ENCODE results near the gene DACT3.

DACT3 gene

GRCh38 chr19:46678110-46678732 lies 17.2 kb upstream of the DACT3 start:
- peaks cover 60% of the 10 kb centered on the region for H3K36me3 ChIP-seq (ENCODE audit: insufficient read depth, low read length)
- H3K27ac ChIP-seq (ENCODE audit: low read depth, low read length, poor library complexity, severe bottlenecking) = no peak overlapping the region
- TF ChIP-seq EZH2 (IDR thresholded peaks at IDR 0.05; ENCODE audit: borderline replicate concordance, low read length) = no peak
- TF ChIP-seq CTCF (IDR thresholded peaks at IDR 0.05; ENCODE audit: low read length) = no peak
- no peaks in the 10 kb centered on the region for H3F3A ChIP-seq (ENCODE audit: insufficient read depth, low read length)
- no peak overlapping the region for H3K4me2 ChIP-seq (ENCODE audit: low read length)
- H3K4me3 ChIP-seq (ENCODE audit: low read depth, low read length, poor library complexity, severe bottlenecking) = no peak overlapping the region
- no peaks in the 10 kb centered on the region for H3K9me2 ChIP-seq (ENCODE audit: low read depth, low read length)
- H4K20me1 ChIP-seq (ENCODE audit: insufficient read depth, low read length) = no peaks in the 10 kb centered on the region
- no peaks in the 10 kb centered on the region for H3K79me2 ChIP-seq (ENCODE audit: insufficient read depth, low read length)
- H2AFZ ChIP-seq (ENCODE audit: low read length) = no peak overlapping the region
- H3K27me3 ChIP-seq (ENCODE audit: insufficient read depth, low read length) = no peaks in the 10 kb centered on the region
- H3K9ac ChIP-seq (ENCODE audit: low read length) = no peak overlapping the region
- no peaks in the 10 kb centered on the region for H3K9me3 ChIP-seq (ENCODE audit: low read length)
- no peaks in the 10 kb centered on the region for H3K4me1 ChIP-seq (ENCODE audit: insufficient read depth, low read length, severe bottlenecking)

GRCh38 chr19:46674416-46675178 lies 13.6 kb upstream of the DACT3 start:
- H3K27ac ChIP-seq (ENCODE audit: low read depth, low read length, poor library complexity, severe bottlenecking) = no peak overlapping the region
- TF ChIP-seq EZH2 (IDR thresholded peaks at IDR 0.05; ENCODE audit: borderline replicate concordance, low read length) (no peak), CTCF (IDR thresholded peaks at IDR 0.05; ENCODE audit: low read length) (no peak)
- H3K27me3 ChIP-seq (ENCODE audit: insufficient read depth, low read length) = no peaks in the 10 kb centered on the region
- no peak overlapping the region for H3K4me2 ChIP-seq (ENCODE audit: low read length)
- peaks cover 5% of the 10 kb centered on the region for H3K9me3 ChIP-seq (ENCODE audit: low read length)
- H4K20me1 ChIP-seq (ENCODE audit: insufficient read depth, low read length) = no peaks in the 10 kb centered on the region
- H3K36me3 ChIP-seq (ENCODE audit: insufficient read depth, low read length) = peaks cover 62% of the 10 kb centered on the region
- no peak overlapping the region for H3K4me3 ChIP-seq (ENCODE audit: low read depth, low read length, poor library complexity, severe bottlenecking)
- no peaks in the 10 kb centered on the region for H3K9me2 ChIP-seq (ENCODE audit: low read depth, low read length)
- H3F3A ChIP-seq (ENCODE audit: insufficient read depth, low read length) = no peaks in the 10 kb centered on the region
- no peak overlapping the region for H3K9ac ChIP-seq (ENCODE audit: low read length)
- no peaks in the 10 kb centered on the region for H3K4me1 ChIP-seq (ENCODE audit: insufficient read depth, low read length, severe bottlenecking)
- H2AFZ ChIP-seq (ENCODE audit: low read length) = no peak overlapping the region
- no peaks in the 10 kb centered on the region for H3K79me2 ChIP-seq (ENCODE audit: insufficient read depth, low read length)

- Histone ChIP-seq H4K20me1 (ENCODE audit: insufficient read depth, low read length) (no peaks in the 10 kb centered on the region), H3K79me2 (ENCODE audit: insufficient read depth, low read length) (no peaks in the 10 kb centered on the region), H3K27me3 (ENCODE audit: insufficient read depth, low read length) (no peaks in the 10 kb centered on the region), H3K9me3 (ENCODE audit: low read length) (peaks cover 5% of the 10 kb centered on the region), H3K9ac (ENCODE audit: low read length) (no peak overlapping the region), H3K4me1 (ENCODE audit: insufficient read depth, low read length, severe bottlenecking) (no peaks in the 10 kb centered on the region), H2AFZ (ENCODE audit: low read length) (no peak overlapping the region), H3K27ac (ENCODE audit: low read depth, low read length, poor library complexity, severe bottlenecking) (no peak overlapping the region), H3K36me3 (ENCODE audit: insufficient read depth, low read length) (peaks cover 38% of the 10 kb centered on the region), H3K4me2 (ENCODE audit: low read length) (no peak overlapping the region), H3F3A (ENCODE audit: insufficient read depth, low read length) (no peaks in the 10 kb centered on the region), H3K9me2 (ENCODE audit: low read depth, low read length) (no peaks in the 10 kb centered on the region), H3K4me3 (ENCODE audit: low read depth, low read length, poor library complexity, severe bottlenecking) (no peak overlapping the region)
- no peak for TF ChIP-seq EZH2 (IDR thresholded peaks at IDR 0.05; ENCODE audit: borderline replicate concordance, low read length)
- TF ChIP-seq CTCF (IDR thresholded peaks at IDR 0.05; ENCODE audit: low read length) = no peak
These were observed 9.8 kb upstream of the DACT3 start for GRCh38 chr19:46670813-46671212.
